ENCODE results near the gene PTGES3L.

Gene PTGES3L

DNA sequence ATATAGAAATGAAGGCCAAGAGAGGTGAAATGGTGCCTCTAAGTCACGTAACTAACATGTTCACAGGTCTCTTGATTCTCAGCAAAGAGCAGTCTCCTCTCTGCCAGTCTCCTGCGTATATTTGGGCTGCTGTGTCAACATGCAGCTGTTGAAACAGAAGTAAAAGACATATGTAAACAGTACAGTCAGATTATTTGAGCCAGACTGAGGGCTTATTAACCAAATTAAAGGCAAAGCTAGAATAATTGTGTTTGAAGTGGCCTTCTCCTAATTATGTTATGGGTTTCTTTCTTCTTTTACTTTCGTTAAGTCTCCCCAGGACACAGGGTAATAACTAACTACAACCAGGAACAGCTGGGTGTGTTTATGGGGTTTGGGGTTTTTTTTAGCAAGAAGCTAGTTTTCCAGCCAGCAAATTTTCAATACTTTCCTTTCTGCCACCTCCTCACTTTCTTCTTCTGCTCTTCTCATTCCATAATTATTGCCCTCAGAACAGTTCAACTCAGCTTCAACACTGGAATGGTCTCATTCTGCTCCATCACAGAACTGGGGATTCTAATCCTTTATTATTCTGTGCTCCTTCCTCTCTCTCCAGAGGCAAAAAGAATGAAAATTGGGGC lies 60.9 kb downstream of the PTGES3L start:
- no peak for TF ChIP-seq FOXP2 (optimal IDR thresholded peaks at IDR 0.05; ENCODE audit: borderline replicate concordance, extremely low read depth, extremely low read length, insufficient read depth)
- TF ChIP-seq SIN3A (IDR thresholded peaks at IDR 0.05; ENCODE audit: borderline replicate concordance, insufficient read depth, low read length), result no peak
- TF ChIP-seq TAF1 (IDR thresholded peaks at IDR 0.05; ENCODE audit: borderline replicate concordance, insufficient read depth, low read length), result no peak
- TF ChIP-seq, protein P1, sequence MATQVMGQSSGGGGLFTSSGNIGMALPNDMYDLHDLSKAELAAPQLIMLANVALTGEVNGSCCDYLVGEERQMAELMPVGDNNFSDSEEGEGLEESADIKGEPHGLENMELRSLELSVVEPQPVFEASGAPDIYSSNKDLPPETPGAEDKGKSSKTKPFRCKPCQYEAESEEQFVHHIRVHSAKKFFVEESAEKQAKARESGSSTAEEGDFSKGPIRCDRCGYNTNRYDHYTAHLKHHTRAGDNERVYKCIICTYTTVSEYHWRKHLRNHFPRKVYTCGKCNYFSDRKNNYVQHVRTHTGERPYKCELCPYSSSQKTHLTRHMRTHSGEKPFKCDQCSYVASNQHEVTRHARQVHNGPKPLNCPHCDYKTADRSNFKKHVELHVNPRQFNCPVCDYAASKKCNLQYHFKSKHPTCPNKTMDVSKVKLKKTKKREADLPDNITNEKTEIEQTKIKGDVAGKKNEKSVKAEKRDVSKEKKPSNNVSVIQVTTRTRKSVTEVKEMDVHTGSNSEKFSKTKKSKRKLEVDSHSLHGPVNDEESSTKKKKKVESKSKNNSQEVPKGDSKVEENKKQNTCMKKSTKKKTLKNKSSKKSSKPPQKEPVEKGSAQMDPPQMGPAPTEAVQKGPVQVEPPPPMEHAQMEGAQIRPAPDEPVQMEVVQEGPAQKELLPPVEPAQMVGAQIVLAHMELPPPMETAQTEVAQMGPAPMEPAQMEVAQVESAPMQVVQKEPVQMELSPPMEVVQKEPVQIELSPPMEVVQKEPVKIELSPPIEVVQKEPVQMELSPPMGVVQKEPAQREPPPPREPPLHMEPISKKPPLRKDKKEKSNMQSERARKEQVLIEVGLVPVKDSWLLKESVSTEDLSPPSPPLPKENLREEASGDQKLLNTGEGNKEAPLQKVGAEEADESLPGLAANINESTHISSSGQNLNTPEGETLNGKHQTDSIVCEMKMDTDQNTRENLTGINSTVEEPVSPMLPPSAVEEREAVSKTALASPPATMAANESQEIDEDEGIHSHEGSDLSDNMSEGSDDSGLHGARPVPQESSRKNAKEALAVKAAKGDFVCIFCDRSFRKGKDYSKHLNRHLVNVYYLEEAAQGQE (IDR thresholded peaks at IDR 0.05; ENCODE audit: insufficient read depth in 1 of 2, low read depth in 2 of 2, low read length in 2 of 2), result no peak
- no peak for TF ChIP-seq POLR2AphosphoS5 (IDR thresholded peaks at IDR 0.05; ENCODE audit: low read depth, low read length)
